RWPE1 (cell line): ENCODE data around the gene NDUFS1.
"Not testable (repeated sequence)": the region's sequence is repeated elsewhere in the genome, so short reads cannot be mapped to it uniquely, and the experiment has no call there.

Experiments used
- CTCF ChIA-PET: fragments of 350-600 bp; sonication (Branson Sonifier 250); formaldehyde crosslinking; extraction: SDS; loops from one replicate; lab custom pipeline; 2021; lab: Yijun Ruan, JAX
- POLR2A ChIA-PET: fragments of 400-600 bp; formaldehyde crosslinking; extraction: SDS; loops from one replicate; lab custom pipeline; 2020; ENCODE audit warnings: antibody characterized with exemption; ENCODE audit not compliant: low non-redundant PET; lab: Yijun Ruan, JAX
- DNase-seq: peaks from one replicate; pipeline ENCODE4 v3.0.0; 2012; ENCODE audit warnings: low spot score
- H3K27ac ChIP-seq: fragments of 450-650 bp; 2 replicates; pipeline ENCODE4 v1.5.1; 2017
- TF ChIP-seq, protein P1 (sequence below): fragments of 450-650 bp; conservative IDR thresholded peaks from 2 replicates; pipeline ENCODE4 v1.5.1; 2017; ENCODE audit warnings: low read depth, mild to moderate bottlenecking

Gene NDUFS1

DNA sequence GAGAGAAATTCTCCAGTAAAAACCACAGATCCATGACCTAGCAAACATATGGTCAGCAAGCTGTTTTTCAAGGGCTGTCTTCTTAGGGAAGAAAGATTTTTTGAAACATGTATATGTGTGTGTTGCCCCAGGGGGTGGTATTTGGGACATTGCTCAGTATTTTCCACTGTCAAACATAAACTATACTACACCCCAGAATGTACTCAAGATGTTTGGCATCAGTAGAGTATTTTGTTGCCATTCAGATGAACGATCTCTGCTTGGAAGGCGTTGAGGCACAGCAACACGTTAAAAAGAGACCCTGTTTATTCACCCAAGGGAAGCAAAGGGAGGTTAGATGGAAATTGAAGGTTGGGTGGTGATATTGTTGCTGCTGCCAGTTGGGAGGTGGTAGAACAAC, 30.4 kb upstream of the NDUFS1 start:
- ChIA-PET POLR2A (no interaction called here), CTCF (no interaction called here)
- H3K27ac ChIP-seq: no peak overlapping the region
- no peak for DNase-seq
- TF ChIP-seq, protein P1, sequence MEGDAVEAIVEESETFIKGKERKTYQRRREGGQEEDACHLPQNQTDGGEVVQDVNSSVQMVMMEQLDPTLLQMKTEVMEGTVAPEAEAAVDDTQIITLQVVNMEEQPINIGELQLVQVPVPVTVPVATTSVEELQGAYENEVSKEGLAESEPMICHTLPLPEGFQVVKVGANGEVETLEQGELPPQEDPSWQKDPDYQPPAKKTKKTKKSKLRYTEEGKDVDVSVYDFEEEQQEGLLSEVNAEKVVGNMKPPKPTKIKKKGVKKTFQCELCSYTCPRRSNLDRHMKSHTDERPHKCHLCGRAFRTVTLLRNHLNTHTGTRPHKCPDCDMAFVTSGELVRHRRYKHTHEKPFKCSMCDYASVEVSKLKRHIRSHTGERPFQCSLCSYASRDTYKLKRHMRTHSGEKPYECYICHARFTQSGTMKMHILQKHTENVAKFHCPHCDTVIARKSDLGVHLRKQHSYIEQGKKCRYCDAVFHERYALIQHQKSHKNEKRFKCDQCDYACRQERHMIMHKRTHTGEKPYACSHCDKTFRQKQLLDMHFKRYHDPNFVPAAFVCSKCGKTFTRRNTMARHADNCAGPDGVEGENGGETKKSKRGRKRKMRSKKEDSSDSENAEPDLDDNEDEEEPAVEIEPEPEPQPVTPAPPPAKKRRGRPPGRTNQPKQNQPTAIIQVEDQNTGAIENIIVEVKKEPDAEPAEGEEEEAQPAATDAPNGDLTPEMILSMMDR: no peak

DNA sequence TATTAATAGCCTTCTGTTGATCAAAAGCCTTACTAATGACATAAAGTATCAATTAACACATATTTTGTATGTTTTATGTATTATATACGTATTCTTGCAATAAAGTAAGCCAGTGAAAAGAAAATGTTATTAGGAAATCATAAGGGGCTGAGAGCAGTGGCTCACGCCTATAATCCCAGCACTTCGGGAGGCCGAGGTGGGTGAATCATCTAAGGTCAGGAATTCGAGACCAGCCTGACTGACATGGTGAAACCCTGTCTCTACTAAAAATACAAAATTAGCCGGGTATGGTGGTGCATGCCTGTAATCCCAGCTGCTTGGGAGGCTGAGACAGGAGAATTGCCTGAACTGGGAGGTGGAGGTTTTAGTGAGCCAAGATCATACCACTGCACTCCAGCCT, 22.3 kb upstream of the NDUFS1 start:
- CTCF ChIA-PET, H3K27ac ChIP-seq, DNase-seq, POLR2A ChIA-PET: not testable (repeated sequence)

DNA sequence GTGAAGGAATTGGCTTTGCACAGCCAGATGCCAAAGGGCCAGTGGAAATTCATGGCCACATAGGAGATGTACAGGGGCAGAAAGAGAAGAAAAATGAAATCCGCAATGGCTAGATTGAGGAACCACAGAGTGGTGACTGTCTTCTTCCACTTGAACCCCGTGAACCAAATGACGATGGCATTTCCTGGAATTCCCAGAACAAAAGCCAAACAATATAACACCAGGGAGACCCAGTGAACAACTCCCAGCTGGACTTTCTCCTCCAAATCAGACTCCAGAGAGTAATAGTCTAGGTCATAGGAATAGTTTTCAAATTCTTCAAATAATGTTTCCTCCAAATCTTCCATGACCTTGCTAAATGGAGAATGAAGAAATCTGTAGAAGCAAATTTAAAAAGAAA, 17.7 kb upstream of the NDUFS1 start:
- ChIA-PET POLR2A (no interaction called here), CTCF (no interaction called here)
- TF ChIP-seq, protein P1: no peak
- no peak overlapping the region for H3K27ac ChIP-seq
- no peak for DNase-seq

DNA sequence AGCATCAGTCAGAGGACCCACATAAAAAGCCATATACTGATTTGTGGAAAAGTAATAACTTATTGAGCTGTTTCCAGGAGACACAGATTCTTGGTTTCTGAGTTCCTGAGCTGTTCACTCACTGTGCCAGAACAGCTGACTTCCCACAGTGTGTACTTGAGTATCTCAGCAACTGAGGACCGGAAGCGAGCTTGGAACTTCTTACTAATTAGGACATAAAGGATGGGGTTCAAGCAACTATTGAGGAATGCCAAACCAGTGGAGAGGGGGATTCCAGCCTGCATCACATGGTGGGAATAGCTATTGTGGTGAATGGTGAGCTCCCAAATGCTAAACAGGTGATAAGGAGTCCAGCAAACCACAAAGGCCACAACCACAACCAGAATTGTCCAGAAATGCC, 16.9 kb upstream of the NDUFS1 start:
- ChIA-PET POLR2A (no interaction called here), CTCF (no interaction called here)
- TF ChIP-seq, protein P1: no peak
- no peak for DNase-seq
- H3K27ac ChIP-seq: no peak overlapping the region

DNA sequence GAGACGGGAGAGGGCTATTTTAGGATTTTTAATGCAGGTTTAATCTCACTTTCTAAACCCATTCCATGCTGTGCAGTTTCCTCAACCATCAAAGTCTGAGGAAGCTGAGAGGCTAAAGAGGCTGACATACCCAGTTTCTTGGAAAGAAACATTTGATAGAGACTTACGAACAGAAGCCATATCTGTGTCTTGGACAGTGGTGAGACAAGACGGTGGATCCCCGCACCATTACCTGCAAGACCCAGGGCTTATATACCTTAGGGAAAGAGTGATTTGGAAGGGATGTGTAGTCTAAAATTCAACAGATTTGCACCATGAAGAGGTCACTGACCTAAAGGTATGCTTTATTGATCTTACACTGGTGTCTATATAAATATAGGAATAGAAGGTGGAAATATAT, 13.9 kb upstream of the NDUFS1 start:
- ChIA-PET POLR2A (no interaction called here), CTCF (no interaction called here)
- no peak for DNase-seq
- TF ChIP-seq, protein P1: no peak
- no peak overlapping the region for H3K27ac ChIP-seq

DNA sequence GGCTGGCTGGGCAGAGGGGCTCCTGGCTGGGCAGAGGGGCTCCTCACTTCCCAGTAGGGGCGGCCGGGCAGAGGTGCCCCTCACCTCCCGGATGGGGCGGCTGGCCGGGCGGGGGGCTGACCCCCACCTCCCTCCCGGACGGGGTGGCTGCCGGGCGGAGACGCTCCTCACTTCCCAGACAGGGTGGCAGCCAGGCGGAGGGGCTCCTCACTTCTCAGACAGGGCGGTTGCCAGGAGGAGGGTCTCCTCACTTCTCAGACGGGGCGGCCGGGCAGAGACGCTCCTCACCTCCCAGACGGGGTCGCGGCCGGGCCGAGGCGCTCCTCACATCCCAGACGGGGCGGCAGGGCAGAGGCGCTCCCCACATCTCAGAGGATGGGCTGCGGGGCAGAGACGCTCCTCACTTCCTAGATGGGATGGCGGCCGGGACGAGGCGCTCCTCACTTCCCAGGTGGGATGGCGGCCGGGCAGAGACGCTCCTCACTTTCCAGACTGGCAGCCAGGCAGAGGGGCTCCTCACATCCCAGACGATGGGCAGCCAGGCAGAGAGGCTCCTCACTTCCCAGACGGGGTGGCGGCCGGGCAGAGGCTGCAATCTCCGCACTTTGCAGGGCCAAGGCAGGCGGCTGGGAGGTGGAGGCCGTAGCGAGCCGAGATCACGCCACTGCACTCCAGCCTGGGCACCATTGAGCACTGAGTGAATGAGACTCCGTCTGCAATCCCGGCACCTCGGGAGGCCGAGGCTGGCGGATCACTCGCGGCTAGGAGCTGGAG, 12.6 kb upstream of the NDUFS1 start:
- H3K27ac ChIP-seq, DNase-seq, POLR2A ChIA-PET, CTCF ChIA-PET: not testable (repeated sequence)

DNA sequence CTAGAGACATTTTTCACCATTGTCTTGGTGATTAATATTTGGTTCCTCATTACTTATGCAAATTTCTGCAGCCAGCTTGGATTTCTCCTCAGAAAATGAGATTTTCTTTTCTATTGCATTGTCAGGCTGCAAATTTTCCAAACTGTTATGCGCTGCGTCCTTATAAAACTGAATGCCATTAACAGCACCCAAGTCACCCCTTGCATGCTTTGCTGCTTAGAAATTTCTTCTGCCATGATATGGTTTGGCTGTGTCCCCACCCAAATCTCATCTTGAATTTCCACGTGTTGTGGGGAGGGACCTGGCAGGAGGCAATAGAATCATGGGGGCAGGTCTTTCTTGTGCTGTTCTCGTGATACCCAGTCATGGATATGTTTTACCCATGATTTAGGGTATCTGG, 9.0 kb upstream of the NDUFS1 start:
- CTCF ChIA-PET, POLR2A ChIA-PET, DNase-seq, H3K27ac ChIP-seq: not testable (repeated sequence)

DNA sequence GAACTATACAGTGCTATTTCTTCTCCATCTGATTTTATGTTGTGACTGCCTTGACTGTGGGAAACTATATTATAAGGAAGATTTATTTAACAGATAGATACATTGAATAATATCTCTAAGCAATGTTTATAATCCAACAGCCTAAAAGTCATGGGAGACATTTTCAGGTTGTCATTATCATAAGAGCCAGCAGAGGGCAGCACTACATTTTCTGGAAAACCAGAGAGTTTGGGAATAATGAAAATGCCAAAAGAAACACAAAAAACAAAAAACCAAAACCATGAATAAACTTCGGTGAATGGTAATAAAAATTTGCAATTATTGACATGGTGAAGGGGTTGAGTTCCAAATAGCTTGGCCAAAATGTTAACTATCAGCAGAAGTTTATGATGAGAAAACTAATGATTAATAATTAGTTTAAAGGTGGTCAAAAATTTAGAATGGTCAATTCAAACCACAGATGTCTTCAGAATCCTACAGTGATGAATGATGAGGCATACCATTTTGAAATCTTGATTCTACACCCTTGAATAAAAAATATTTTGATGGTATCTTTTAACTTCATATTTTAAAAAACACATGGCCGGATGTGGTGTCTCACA, 5.1 kb upstream of the NDUFS1 start:
- POLR2A ChIA-PET: no interaction called here
- CTCF ChIA-PET: interaction anchor here (0.6 to 1.2 kb wide), 6 partner anchors 27 to 270 kb away, joined by 3 to 6 read pairs (median 4); no protein-coding TSS in a partner anchor

More for the DNA sequence above, 5.1 kb upstream of the NDUFS1 start:
- peak overlapping the region; percentile 32; the same call in 1 of the 2 replicates for H3K27ac ChIP-seq
- DNase-seq: peak; percentile 35
- TF ChIP-seq, protein P1: peak; percentile 83
